ENCODE measurements around the gene SDK1.

Gene SDK1

DNA sequence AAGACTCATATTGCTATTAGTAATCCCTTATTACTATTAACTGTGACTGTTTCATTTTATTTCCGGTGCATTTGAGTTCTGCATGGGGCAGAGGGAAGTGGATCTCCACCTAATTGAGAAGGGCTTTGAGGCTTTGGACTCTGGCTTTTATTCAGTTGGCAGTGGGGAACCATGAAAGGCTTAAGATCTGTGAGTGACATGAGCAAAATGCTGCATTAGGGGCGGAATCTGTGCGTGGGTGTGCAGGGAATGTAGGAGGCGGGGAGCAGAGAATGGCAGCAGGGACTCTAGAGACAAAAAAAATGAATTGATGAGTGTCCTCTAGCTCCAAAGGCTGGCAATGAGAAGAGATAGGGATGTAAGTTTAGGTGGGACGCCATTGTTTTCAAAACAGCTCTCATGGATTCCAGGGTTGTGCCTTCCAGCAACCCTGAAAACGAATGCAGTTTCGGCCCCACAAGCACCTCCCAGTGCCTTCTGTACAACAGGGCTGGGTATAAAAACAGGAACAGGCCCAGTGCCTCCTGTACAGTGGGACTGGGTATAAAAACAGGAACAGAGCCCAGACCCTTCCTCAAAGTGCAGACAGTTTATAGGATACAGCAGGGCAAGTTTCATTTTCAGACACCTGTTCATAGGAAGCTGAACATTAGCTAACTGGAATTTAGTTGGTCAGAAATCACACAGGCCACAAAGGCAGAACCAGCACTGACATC, 717.7 kb downstream of the SDK1 start:
- DNase-seq (ENCODE audit: low read depth in 2 of 2): no peak

DNA sequence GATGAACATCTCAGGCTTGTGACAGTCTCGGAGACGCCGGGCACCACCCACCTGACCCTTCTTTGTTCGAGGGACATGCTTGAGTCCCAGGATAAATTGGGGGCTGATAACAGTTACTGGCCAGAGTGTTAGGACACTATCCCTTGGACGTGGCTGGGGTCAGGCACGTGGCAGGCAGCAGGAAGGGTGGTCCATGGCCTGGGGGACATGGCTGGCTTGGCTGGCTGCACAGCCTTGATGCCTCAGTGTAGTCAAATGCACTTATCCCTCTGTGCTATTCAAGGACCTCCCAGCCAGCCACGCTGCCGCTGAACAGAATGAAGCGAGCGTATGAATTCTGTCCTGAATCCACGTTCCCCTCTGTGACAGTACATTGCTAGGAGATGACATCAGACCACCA, 719.0 kb downstream of the SDK1 start:
- no peak for DNase-seq (ENCODE audit: low read depth in 2 of 2)

GRCh38 chr7:4021413-4021812, 720.4 kb downstream of the SDK1 start:
- DNase-seq (ENCODE audit: low read depth in 2 of 2): no peak

DNA sequence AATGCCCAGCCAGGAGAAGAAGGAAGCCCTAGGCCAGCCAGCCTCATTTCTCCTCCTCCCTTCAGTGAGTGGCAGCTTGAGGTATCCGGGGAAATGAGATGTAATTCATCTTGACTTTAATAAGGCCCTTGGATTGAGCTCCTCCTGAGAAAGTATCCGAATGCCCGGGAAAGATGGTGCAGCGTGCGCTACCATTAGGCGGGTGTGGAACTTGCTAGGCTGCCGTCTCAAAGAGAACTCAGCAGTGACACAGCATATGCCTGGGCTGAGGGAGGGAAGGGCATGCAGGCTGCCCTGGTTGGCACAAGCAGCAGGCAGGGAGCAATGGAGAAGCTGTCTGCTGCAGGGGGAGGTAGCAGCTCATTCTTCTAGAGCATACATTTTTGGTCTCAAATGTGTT, 721.2 kb downstream of the SDK1 start:
- no peak for DNase-seq (ENCODE audit: low read depth in 2 of 2)

GRCh38 chr7:4023502-4023901, 722.5 kb downstream of the SDK1 start:
- no peak for DNase-seq (ENCODE audit: low read depth in 2 of 2)

DNA sequence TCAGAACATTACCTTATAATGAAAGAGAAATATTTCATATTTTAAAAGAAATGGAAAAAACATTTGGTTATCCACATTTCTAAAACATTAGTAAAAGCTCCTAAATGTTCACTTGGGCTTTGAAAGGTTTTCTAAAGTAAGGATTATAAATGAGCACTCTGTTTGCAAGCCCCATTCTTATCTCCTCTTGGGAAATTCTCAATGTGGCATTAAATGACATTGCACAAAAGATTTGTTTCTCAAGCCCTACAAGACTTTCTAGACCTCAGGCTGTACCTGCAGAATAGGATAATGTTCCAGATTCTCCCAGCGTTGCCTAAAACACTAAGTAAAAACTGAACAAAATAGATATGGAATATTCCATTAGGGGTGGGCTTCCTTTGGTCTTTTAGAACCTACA, 723.1 kb downstream of the SDK1 start:
- DNase-seq (ENCODE audit: low read depth in 2 of 2): no peak

DNA sequence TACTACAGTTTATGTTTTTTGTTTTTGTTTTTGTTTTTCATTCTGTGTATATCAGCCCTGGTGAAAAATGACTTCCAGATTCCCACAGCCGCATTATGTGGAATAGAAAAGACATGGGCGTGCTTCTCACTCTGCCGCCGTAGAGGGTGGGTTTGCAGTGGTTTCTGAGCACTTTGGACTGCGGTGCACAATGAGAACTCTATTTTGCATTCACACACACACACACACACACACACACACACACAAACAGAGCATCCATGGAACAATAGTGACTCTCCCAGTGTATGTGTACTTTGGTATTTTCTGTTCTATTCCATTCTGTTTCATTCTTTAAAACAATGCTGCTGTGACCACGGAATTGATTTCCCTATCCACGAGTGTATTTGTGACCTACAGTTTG, 723.8 kb downstream of the SDK1 start:
- DNase-seq (ENCODE audit: low read depth in 2 of 2): no peak

DNA sequence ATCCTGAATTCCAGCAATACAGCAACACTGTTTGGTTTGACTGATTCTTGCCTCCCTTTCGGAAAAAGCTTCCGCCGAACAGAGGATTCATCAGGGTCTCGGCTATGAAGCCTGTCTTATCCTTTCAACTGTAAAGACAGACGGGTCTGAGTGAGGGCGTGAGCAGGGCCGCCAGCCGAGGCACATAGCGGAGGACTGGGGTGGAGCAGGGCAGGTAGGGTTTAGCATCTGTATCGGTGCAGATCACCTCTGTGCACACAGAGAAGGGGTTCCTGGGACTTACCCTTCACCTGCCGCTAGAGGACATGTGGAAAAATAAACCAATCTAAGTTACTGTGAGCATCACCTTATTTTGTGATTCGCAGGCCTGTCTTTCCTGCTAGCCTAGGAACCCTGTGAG, 724.2 kb downstream of the SDK1 start:
- DNase-seq (ENCODE audit: low read depth in 2 of 2): no peak

DNA sequence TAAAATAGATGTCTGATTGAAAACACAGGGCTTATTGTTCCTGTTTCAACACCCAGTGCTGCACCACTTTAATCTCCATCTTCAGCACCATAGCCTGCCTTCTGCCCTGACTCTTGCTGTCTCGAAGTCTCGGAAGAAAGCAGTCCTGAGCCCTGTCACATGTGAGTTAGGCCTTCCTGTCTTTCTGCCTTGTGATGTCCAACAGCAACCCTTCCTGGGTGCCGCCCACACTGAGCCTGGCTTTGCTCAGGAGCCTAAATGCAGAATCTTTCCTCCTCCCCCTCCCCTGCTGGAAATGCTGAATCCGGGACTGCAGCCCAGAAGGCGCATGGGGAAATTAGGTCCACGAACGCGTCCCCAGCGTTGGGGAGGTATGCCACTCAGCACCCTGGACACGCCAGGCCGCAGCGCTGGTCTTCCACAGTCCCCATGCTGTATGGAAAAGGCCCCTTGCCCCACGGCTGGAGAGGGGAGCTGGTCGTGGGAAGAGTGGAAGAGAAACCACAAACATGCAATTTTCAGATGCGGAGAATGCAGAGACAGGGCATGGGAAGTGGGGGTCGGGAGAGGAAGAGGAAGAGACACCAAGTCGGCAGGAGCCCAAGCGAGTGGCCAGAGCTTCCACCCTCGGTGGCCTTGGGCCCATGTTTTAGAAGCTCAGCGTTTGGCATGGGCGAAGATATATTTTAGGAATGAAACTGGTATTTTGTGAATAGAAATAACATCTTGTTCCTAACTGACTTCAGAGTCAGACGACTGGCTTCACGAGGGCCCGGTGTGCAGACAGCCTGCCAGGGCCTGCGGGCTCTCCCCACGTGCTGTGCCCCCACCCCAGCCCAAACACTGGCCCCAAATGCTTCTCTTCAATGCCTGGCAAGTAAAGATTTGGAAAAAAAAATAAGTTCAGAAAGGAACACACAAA, 724.9 kb downstream of the SDK1 start:
- DNase-seq (ENCODE audit: low read depth in 2 of 2): no peak

DNA sequence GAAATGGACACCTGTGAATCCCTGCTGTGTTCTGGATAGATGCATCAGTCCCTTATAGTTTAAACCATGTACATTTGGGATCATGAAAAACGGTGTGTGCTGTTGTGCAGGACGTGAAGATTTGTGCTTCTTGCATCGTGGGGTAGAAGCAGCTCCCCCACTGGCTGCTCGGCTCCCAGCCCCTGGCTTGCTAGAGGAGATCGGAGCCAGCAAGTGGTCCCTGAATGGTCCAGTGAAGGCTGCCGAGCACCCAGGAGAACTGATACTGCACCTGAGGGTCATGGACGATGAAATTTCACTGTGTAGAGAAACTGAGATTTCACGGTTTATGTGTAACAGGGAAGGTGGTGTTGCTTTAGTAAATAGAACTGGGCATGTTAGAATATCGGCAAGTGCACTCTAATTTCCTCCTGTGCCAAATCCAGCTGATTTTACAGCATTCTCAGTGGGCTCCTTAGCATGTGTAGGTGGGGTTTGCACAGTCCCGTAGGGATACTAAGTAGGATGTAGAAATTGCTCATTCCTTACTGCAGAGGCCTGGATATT, 726.0 kb downstream of the SDK1 start:
- DNase-seq (ENCODE audit: low read depth in 2 of 2): no peak

DNA sequence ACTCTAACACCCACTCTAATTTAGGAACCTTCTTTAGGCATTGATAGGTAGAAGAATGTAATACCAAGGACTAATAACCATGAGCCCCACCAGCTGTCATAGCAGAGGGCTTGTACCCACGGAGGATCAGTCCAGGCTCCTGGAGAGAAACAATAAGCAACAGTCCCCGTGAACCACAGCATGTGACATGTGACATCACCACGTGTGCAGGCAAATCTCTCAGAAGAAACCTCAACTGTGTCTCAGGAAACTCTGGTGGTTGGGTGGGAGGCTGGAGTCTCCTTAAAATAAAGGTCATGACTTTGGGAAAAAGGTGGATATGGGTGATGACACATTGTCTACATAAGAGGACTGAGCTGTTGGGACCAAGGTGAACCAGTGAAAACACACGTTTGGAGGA, 727.2 kb downstream of the SDK1 start:
- no peak for DNase-seq (ENCODE audit: low read depth in 2 of 2)

DNA sequence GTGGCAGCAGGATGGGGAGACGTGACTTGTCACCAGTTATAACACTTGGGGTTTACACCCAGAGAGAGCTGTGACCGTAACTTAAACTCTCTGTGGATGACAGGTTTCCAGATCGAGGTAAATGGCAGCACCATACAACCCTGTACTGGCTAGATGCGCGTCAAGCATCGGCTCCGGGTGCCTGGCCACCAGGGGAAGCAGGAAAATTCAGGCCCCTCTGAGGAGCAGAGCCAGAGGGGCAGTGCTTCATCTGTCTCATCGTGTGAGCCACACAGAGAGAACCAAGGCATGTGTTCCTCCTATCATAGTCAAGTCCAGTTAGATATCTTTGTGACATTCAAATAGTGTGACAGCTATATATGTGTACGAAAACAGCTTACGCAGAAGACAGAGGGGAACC, 728.9 kb downstream of the SDK1 start:
- DNase-seq (ENCODE audit: low read depth in 2 of 2): no peak

DNA sequence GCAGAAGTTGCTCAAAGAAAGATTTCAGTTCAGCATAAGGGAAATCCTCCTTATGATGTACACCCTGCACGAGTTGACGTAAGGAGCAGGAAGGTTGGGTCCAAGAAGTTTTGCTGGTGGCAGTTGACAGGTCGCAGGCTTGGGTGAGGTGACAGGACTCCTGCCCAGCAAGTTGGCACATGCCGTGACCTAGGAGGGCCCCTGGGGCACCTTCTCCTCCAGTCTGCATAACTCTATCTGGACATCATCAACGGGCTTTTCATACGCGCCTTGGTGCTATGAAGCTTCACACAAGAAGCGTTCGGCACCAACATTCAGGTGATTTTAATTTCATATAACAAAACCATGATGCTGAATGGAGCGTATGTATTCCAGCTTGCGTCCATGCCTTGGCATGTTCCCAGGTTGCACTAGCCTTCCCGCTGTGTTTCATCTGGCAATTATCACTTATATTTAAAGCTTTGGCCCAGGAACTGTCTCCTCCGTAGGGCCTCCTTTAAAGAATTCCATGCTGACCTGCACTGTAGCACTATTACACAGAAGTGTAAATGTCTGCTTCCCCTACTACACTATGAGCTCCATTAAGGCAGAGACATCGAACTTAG, 729.4 kb downstream of the SDK1 start:
- DNase-seq (ENCODE audit: low read depth in 2 of 2): no peak

- DNase-seq (ENCODE audit: low read depth in 2 of 2): no peak
These were observed 732.9 kb downstream of the SDK1 start for GRCh38 chr7:4033996-4034395.

DNA sequence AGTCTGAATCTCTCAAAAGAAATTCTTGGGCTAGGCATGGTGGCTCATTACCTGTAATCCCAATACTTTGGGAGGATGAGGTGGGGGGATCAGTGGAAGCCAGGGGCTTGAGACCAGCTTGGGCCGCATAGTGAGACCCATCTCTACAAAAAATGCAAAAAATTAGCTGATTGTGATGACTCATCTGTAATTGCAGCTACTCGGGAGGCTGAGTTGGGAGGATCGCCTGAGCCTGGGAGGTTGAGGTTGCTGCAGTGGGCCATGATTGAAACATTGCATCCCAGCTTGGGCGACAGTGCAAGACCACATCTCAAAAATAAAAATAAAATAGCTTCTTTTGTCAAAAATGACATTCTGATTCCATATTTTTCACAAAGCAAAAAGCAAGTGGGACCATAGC, 736.3 kb downstream of the SDK1 start:
- DNase-seq (ENCODE audit: low read depth in 2 of 2): no peak

DNA sequence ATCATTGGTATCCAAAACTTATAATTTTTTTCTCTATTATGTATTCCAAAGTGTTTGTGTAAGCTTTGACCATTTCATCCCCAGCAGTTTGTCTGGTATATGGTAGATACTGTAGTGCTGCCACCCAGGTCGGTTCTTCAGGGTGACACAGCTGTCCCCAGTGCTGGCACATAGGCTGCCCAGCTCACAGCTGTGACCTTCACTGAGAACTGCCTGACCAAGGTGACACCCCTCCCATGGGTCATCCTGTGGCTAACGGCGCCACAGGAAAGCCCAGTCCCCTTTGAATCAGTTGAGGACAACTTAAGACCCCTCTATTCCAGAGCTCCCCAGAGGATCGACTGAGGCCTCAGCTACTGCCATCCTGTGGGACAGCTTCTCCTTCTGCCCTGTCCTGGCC, 736.8 kb downstream of the SDK1 start:
- no peak for DNase-seq (ENCODE audit: low read depth in 2 of 2)

DNA sequence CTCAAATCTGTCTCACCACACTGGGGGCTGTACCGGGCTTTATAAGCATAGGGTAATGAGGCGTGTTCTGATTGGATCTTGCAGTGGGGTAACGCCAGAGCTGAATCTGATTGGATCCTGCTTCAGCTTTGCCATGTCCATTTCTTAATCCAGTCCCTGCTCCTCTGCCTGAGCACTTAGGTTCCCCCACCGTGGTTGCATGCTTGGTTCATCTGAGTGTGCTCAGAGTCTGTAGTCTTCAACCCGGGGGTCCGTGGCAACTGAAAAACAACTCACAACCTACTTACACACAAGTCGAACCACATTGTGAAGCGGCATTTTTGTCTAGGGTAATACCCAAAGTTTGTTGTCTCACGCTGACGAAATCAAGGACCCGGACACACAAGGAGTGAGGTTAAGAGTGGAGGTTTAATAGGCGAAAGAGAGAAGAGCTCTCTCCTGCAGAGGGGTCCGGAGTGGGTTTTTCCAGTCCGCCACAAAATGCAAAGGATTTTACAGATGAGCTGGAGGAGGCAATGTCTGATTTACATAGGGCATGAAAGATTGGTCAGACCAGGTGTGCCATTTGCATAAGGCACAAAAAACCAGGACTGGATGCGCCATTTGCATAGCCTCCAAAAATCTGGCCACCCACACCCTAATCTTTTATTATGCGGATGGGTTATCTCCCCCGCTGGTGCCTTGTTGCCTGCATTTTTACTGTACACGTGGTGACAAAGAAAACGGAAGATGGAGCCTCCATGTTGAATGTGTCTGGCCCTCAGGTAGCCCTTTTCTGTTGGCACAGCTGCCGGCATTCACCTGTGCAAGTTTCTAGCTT, 739.3 kb downstream of the SDK1 start:
- DNase-seq (ENCODE audit: low read depth in 2 of 2): no peak

GRCh38 chr7:4042402-4043045, 741.5 kb downstream of the SDK1 start:
- no peak for DNase-seq (ENCODE audit: low read depth in 2 of 2)

DNA sequence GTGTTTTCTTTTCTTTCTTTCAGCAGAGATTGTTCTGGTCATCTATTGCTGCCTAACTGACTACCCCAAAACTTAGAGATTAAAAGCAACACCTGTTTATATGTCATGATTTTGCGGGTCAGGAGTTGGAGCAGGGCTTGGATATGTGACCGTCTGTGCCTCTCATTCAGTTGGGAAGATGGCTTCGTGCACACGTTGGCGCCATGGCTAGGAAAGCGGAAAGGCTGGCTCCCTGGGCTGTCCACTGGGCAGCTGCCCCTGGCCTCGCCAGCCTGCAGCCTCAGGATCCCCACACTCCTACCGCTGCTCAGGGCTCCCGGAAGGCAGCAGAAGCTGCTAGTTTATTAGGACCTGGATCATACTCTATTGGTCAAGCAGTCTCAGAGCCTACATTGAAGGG, 742.9 kb downstream of the SDK1 start:
- DNase-seq (ENCODE audit: low read depth in 2 of 2): no peak

- DNase-seq (ENCODE audit: low read depth in 2 of 2): no peak
These were observed 744.4 kb downstream of the SDK1 start for GRCh38 chr7:4045450-4045849.

- no peak for DNase-seq (ENCODE audit: low read depth in 2 of 2)
These were observed 744.9 kb downstream of the SDK1 start for GRCh38 chr7:4045975-4046374.
